ENCODE measurements around the gene COL1A2. TPM values are rescaled to one million over a fixed set of nuclear protein-coding genes. Genes with fewer than 3 reads are reported as not detected.

COL1A2 gene
- 19,645 TPM for total RNA-seq (ENCODE audit: insufficient read depth, low replicate concordance)

DNA sequence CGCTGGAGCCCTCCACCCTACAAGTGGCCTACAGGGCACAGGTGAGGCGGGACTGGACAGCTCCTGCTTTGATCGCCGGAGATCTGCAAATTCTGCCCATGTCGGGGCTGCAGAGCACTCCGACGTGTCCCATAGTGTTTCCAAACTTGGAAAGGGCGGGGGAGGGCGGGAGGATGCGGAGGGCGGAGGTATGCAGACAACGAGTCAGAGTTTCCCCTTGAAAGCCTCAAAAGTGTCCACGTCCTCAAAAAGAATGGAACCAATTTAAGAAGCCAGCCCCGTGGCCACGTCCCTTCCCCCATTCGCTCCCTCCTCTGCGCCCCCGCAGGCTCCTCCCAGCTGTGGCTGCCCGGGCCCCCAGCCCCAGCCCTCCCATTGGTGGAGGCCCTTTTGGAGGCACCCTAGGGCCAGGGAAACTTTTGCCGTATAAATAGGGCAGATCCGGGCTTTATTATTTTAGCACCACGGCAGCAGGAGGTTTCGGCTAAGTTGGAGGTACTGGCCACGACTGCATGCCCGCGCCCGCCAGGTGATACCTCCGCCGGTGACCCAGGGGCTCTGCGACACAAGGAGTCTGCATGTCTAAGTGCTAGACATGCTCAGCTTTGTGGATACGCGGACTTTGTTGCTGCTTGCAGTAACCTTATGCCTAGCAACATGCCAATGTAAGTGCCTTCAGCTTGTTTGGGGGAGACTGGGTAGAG is at the start of gene COL1A2:
Gene COL1A2 (plus strand): TSS at position 459 of the 704 bp plus-strand sequence. CDS start 137 bp downstream, at position 596.
- DNase-seq (ENCODE audit: low spot score), result peak; percentile 99

DNA sequence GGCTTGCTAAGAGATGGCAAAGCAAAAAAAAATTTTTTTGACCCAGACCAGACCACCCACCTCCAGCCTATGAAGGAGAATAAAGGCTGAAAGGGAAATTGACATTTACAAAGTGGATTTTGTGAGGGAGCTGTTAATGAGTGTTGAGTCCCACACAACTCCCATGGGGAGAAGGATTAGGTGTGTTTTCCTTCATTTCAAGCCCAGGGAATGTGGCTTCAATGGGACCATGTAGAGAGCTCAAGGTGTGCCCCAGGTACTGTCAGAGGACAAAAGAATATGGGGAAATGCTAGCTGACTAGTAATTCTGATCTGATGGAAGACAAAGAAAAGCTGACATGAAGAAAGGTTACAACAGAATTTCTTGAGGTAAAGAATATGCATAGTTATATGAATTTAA is 48.8 kb upstream of the COL1A2 start:
- no peak for DNase-seq (ENCODE audit: low spot score)

DNA sequence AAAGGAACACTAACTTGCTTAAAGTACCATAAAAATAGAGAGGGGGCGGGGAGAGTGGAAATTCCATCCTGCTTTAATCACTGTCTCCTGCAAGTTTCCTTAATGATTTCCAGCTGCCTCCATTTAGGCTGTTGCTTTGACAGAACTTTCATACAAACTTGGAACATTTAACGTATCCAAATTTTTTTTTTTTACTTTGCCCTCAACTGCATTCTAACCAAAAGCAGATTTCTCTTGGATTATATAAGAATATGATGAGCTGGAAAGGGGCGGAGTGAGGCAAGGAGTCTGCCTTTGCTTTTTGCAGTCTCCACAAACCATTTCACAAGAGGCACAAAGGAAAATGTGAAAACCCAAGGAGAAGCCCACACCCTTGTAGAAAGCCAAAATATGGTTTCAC is 46.6 kb upstream of the COL1A2 start:
- peak; percentile 95 for DNase-seq (ENCODE audit: low spot score)

DNA sequence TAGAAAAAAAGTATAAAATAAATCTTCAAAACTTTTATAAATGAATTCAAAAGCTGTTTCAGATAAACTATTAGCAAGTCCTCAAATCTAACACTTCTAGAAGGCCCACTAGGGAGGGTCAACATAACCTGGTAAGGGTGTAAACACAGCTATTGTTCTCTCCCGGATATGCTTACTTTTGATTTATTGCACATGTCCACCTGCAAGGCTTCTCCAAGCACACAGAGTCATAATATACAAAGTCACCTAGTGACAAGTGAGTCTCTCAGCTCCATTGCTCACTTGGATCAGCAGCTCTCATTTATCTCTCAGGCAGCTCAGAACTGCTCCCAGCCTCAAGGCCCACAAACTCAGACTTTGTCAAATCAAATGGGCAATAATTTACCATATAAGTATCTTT is 44.0 kb upstream of the COL1A2 start:
- DNase-seq (ENCODE audit: low spot score), result no peak

DNA sequence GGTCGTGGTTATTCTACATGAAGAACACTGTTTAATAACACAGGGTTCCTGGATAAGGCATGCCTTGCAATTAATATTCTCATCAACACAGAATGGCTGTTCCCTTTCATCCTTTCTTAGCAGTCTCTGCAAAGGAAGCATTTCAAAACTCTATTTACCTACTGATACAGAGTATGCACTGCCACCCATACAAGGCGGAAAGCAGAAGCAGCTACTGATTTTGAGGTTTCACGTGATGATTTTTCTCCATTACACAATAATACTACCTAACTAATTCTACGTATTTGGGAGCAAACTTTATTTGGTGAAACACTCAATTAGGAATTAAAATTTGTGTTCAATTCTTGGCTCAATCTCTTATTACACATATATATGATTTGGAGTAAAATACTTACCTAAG is 43.0 kb upstream of the COL1A2 start:
- no peak for DNase-seq (ENCODE audit: low spot score)

DNA sequence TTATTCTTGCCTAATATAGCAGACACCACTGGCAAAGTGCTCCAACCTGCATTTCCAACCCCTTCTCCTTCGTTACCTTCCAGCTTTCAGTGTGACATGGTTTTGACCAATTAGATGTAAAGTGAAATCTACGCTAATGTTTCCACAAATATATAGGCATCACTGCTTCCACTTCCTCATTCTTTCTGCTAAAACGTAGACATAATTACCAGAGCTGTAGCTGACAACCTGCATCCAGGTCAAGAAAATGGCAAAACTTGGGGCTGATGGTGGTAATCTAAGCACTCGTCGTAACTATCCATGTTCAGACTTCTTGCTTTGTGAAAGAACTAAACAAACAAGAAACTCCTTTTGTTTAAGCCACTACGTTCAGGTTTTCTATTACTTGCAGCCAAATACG is 41.8 kb upstream of the COL1A2 start:
- no peak for DNase-seq (ENCODE audit: low spot score)

DNA sequence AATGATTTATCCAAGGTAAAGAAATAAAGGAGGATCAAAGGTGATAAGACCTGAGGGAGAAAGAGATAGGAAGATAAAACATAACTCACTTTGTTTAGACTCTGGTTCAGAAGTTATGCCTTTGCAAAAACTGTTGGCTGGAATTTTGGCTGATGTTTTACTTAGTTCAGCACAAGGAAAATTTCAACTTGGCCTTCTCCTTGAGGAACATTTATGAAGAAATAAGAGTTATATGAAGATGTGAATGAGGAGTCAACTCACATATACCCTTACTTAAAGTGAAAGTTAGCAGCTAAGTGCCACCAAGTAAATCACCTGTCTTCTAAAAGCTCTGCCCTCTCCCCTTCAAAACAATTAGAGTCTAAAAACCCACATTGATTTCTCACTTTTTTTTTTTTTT is 39.7 kb upstream of the COL1A2 start:
- DNase-seq (ENCODE audit: low spot score), result peak; percentile 50

DNA sequence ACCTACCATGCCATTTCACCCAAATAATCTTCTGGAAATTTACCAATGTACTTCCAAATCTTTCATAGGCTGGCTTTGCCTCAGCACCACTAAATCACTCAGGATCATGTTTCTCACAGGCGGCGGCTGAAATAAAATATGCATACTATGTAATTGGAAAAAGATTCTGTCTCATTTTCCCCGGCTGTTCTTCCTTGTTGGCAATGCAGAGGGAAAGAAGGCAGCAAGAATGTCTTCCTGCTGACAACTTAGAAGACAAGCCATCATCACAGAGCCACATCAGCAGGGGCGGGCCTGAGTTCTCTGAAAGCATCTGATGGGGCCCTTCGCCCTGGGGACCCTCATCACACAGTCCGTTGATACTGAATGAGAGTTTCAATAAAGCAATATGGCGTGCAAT is 39.2 kb upstream of the COL1A2 start:
- peak; percentile 82 for DNase-seq (ENCODE audit: low spot score)

DNA sequence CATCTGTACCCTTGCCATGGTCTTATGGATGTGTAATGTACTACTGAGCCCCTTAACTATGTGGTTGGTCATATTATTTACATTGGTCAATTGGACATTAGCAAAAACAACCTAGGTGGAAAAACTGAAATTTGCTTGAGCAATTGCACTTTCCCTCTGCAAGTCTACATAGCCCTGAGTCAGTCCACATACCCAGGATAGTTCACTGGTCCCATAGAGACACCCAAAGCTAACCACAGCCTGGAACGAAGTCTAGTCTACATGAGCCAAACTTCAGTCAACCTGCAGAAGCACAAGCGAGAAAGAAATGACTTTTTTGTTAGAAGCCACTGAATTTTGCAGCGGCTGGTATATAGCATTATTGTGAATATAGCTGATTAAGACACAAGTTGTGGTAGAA is 37.6 kb upstream of the COL1A2 start:
- no peak for DNase-seq (ENCODE audit: low spot score)

DNA sequence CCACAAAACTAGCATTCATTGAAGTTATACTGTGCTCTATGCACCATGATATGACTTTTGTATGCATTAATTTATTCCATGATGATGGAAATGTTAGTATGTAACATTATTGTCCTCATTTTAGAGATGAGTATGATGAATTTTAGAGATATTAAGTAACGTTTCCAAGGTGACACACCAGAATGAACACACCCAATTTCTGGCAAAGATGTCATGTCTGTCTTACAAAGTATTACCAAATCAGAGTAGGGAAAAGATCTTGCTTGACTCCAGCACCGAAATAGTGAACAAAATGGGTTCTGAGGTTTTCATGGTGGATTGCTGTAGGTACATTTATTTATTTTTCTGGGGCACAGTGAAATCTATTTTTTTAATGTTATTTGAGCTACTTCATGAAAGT is 33.8 kb upstream of the COL1A2 start:
- DNase-seq (ENCODE audit: low spot score), result no peak

DNA sequence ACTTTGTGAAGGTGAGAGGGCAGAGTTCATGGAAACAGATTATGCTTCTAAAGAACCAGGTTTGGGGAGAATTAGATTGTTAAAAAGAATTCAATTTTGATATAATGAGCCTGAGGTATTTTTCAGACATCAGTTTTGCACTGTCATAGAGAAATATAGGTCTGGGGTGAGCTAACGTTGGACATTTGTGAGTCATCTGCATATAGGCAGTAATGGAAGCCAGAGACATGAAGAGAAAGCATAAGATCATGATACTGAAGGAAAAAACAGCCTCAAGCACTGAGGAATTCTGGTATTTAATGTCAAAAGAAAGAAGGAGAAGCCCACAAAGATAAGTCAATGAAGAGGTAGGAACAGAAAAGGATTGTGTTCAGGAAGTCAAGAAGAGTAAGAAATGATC is 32.4 kb upstream of the COL1A2 start:
- no peak for DNase-seq (ENCODE audit: low spot score)

DNA sequence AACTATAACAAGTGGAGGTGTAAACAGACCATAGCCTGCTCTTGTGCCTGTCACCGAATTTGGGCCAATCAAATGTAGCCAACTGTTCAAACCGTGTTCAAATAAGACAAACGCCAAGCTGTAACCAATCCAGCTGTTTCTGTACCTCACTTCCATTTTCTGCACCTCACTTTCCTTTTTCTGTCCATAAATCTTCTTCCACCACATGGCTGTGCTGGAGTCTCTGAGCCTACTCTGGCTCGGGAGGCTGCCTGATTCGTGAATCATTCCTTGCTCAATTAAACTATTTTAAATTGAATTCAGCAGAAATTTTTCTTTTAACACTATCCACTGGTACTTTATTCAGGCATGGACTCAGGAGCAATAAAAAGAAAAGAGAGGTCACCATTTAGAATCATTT is 29.9 kb upstream of the COL1A2 start:
- no peak for DNase-seq (ENCODE audit: low spot score)

DNA sequence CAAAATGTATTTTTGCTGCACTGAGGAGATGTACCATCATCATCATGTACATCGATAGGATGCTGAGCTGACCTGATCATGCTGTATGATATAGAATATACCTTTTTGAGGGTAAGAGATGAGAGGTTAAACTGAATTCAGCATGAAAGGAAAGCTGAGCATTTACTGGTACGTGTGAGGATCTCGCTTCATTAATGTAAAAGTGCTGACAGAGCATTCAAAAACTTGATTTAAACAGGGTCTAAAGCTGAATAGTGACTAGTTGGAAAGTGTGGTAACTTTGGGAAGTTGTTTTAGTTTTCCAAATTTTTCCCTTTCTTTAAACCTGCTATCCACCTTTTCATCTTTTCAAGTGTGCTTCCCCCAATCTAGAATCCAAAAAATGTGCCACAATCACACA is 28.5 kb upstream of the COL1A2 start:
- DNase-seq (ENCODE audit: low spot score), result no peak

DNA sequence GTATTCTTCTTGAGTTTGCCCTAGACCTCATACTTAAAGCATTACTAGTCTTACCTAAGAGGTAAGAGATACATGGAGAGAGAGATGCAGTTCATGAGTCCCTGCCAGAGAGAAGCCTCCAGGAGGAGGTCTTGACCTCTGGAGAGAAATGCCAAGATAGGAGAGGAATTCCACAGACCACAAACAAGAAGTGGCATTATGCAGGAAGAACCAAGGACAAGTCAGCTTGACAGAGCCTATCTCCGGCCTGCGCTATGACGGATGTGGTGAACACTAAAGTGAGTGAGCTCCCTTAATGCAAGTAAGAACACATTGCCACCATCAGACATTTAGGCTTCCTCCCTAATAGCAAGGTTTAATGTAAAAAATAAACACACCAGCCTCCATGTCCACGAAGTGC is 27.9 kb upstream of the COL1A2 start:
- no peak for DNase-seq (ENCODE audit: low spot score)

DNA sequence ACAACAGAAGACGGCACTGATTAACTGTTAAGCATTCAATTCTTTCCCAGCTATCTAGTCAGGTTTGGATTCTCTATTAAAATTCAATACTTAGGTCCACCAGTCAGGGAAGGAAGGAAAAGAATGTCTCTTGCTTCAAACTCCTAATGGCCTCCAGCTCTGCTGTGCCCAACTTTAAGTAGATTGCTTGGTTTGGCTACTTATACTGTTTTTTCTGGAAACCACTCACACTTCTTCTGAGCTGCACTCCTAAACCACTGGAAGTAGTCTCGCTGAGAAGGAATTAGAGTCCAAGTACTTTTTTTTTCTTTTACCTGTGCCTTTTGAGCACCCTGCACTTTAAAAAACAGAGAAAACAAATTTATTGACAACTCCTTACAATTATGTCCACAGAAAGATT is 26.7 kb upstream of the COL1A2 start:
- DNase-seq (ENCODE audit: low spot score), result no peak

DNA sequence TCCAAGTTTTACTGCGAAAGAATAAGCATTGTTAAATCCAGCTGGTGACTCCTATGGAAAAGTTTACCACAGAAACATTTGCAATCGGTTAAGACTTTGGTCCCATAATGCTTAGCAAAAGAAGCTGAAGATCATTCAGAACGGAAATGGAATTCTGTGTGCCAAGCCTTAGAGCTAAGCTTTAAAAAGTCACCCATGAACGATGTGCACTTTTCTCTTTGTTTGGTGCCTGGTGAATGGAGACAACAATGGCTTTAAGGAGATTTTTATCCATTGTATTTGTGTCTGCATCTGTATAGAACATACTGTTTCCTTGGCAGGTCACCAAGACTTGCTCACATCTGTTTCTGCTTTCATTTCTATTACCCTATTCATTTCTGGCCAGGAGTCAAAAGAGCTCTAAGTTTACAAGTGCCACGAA is 26.3 kb upstream of the COL1A2 start:
- peak; percentile 90 for DNase-seq (ENCODE audit: low spot score)

DNA sequence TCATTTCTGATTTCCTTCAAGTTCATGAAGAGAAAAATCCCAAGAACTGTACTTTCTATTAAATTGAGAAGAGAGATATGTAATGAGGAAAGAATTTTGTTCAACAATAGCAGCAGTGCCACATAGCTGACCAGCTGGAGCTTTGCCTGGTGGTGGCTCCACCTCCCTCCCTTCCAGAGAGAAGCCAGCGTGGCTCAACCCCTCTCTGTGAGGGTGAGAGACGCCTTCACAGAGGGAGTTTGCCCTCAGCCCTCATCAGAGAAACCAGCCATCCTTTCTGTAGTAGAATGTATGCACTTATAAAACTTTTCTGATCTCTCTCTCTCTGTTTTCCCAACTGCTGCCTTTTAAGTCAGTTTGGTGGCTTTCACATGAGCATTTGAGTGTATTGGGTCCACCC is 20.5 kb upstream of the COL1A2 start:
- DNase-seq (ENCODE audit: low spot score), result peak; percentile 97

DNA sequence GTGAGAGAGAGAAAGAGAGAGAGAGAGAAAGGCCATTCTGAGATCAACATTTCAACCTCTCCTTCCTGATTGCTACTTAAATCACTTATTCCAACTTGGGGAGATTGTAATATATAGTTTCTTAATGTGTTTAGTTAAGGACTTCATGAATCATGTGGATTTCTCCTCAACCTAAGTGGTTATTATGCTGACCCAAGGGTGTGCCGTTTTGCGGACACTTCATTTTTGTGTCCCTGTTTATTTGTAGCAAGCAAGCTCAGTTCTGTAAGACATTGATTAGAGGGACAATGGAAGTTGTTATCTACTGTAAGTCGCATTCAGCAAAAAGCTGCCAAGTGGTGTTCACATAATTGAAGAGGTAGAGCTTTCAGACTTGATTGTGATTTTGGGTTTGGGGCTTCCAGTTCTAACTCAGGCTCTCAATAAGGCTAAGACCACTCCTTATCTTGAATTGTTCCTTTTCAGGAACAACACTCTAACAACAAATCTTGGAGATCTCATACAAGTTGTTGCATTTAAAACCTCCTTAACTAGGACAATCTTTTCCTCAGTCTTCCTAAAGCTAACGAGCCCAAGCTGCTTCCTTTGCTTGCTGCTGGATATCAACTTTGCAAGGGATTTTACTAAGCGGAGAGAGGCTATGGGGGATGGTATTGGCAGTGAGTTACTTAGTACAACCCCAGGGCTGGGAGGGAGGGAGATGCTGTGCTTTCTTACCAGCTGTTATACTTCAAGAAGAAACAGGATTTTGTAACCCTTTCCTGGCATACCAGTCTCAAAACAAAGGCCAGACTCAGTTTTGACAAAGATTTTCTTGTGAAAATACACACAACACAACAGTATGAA is 19.8 kb upstream of the COL1A2 start:
- peak; percentile 98 for DNase-seq (ENCODE audit: low spot score)

DNA sequence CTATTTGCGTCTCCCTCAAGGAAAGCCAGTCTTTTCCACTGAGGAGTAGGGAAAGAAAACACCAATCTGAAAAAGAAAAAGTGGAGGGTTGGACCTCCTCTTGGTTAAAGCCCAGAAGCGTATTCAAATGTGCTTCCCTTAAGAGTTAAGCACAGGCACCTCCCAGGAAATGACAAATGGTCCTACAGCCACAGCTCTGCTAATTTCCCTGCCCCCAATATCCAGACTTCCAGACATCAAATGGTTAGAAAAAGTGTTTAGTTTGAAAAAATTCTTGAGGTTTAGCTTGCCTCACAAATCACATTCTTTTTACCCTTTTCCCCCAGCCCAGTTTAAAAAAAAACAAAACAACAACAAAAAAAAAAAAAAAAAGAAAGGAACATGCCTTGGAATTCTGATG is 19.0 kb upstream of the COL1A2 start:
- peak; percentile 98 for DNase-seq (ENCODE audit: low spot score)

DNA sequence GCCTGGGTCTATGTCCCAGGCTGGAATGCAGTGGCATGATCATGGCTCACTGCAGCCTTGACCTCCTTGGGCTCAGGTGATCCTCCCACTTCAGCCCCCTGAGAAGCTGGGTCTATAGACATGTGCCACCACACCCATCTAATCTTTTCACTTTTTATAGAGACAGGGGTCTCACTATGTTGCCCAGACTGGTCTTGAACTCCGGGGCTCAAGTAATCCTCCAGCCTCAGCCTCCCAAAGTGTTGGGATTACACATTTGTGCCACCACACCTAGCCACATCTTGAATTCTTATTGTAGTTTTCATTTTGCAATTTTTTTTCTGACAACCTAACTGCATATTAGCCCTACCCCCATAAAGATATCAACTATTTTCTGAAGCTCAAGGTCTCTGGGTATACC is 18.4 kb upstream of the COL1A2 start:
- no peak for DNase-seq (ENCODE audit: low spot score)

DNA sequence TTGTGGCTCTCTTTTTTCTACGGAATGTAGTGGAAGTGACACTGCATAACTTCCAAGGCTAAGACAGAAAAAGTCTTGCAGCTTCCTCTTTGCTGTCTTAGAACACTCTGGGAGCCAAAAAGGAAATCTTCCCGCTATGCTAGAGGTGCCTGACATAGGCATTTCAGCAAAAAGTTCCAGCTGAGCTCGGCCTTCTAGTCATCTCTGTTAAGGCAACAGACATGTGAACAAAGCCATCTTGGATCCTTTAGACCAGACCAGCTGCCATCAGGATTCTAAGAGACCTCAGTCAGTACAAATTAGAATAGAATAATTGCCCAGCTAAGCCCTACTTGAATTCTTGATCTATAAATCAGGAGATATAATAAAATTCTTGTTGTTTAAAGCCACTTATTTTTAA is 16.3 kb upstream of the COL1A2 start:
- peak; percentile 67 for DNase-seq (ENCODE audit: low spot score)

DNA sequence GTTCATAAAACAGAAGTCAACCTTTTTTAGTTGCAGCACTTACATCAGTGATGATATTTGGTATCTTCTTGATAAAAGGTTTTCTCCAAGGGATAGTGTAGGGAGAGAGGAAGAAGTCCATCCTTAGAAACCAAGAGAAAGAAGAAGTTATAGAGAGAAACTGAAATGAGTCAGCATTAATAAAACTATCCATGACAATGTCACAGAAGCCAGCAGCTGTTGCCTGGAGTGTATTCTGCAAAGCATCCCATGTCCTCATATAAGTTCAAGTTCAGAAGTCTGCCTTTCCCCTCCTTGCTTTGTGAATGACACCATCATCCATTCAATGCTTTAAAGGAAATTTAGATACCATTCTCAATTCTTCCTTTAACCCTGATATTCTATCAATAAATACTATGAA is 14.4 kb upstream of the COL1A2 start:
- no peak for DNase-seq (ENCODE audit: low spot score)

DNA sequence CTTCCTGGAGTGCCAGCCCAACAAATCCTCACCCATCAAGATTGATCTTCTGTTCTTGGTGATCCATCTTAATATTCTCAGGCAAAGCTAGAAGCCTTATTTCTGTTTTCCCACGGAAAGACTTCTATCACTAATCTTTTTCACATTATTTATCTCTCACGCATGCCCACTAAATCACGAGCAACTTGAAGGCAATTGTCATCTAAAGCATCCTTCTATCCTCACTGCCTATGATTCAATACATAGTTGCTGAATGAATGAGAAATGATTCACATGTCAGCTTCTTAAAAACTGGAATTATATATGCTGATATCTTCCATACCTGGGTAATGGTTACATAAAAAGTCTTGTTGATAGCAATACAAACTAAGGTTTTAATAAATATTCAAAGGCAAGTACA is 12.6 kb upstream of the COL1A2 start:
- no peak for DNase-seq (ENCODE audit: low spot score)

Measured in umbilical cord (tissue), 2 donors.